ENCODE results near the gene DPY19L2.

The DPY19L2 gene

GRCh38 chr12:63521706-63522105 lies 146.6 kb downstream of the DPY19L2 start:
- DNase-seq: no peak

Measured in activated naive CD4-positive, alpha-beta T cell treated with anti-CD3 and anti-CD28 coated beads, Interleukin-2, amount 50 U/mL, for 16 hours (primary cell).